T1000 (cell line): ENCODE data around the gene SCN4A.
"Not testable (repeated sequence)": the region's sequence is repeated elsewhere in the genome, so short reads cannot be mapped to it uniquely, and the experiment has no call there.

Experiments used
- DNase-seq: peaks from one replicate; lab custom pipeline; 2025; ENCODE audit warnings: mixed read lengths; lab: John Stamatoyannopoulos, UW

The SCN4A gene

DNA sequence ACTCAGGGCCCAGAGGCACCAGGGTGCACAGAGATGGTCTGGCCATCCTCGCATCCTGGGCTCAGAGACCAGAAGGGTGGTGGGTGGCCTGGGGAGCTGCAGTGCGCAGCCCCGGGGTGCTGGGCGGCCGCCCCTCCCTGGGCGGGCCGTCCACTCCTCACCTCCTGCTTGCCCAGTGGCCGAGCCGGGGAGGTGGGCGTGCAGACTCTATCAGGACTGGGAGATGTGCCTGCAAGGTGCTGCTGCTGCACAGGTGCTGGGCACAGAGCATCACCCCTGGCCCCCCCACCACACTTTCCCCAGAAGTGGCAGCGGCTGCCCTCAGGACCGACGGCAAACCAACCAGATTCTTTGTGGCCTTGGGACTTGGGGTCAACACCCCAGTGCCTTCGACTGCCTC, at the start of gene SCN4A:
Gene SCN4A, minus strand, starts transcription at position 123 of the 400 bp plus-strand sequence. Its CDS starts 77 bp downstream, at position 46.
- DNase-seq, result no peak

- DNase-seq, result no peak
These were observed 47.5 kb upstream of the SCN4A start, which contains the start of gene ICAM2 for GRCh38 chr17:64020056-64020766. ICAM2 (minus strand) TSS chr17:64020633; CDS start chr17:64006691, 13,942 bp downstream.

DNA sequence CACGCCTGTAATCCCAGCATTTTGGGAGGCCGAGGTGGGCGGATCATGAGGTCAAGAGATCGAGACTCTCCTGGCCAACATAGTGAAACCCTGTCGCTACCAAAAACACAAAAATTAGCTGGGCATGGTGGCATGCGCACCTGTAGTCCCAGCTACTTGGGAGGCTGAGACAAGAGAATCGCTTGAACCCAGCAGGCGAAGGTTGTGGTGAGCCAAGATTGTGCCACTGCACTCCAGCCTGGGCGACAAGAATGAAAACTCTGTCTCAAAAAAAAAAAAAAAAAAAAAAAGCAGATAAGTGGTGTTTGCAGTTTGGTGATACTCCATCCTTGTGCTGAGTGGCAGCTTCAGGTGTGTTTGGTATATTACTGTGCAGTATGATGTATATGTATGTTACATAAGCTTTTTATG, 46.8 kb upstream of the SCN4A start:
- not testable (repeated sequence) for DNase-seq

DNA sequence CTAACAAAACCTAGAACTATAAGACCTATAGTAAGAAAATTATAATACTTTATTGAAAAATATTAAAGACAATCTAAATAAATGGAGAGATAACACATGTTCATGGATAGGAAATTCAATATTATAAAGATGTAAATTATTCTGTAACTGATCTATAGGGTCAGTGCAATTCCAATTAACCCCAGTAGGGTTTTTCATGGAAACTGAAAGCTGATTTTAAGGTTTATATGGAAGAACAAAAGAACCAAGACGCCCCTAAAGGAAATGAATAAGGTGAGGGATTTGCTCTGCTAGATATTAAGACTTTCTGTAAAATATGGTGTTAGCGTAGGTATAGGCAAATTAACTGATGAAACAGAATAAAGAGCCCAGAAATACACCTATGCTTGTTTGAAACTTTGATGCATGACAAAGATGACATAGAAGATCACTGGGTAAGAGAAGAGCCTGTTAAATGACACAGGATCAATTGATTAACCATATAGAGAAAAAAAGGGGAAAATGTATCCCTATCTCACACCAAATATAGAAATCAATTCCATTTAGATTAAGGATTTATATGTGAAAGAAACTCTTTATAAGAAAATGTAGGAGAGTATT, 44.8 kb upstream of the SCN4A start:
- no peak for DNase-seq

DNA sequence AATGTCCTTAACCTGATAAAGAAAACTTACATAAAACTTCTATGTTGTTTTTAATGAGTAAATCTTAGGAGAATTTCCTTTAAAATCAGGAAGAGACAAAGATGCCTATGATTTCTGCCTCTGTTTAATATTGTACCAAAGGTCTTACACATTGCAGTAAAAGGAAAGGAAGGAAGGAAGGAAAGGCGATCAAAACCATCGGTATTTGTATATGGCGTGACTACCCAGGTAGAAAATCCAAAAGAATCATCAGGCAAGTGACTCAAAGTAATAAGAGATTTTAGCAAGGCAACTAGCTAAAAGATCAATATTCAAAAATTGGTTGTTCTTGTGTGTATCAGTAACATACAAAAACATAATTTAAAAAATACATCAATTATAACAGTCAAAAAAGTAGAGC, 44.3 kb upstream of the SCN4A start:
- DNase-seq, result no peak

DNA sequence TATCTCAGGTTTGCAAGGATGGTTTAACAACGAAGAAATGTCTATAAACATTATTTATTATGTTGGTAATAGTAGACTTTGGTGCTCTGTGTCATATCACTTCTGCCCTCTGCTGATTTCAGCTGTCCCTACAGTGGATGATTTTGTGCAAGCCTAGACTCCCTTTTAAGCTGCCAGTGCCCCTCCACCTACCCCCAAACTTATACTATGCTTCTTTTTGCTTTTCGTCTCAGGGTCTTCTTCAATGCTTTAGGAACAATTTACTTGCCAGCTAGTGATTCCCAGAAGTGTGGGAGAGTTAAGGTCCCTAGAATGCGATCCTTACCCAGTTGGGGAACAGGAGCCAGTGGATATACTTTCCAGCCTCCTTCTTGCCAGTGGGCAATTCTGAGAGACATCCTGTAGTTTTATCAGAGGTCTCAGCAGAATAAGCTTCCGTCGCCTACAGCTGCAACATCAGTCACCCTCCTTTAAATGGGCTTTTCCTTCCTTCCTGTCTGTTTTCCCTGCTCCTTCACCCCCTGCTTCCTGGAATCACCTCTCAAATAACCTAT, 43.6 kb upstream of the SCN4A start:
- no peak for DNase-seq

GRCh38 chr17:64015447-64015846, 42.7 kb upstream of the SCN4A start:
- no peak for DNase-seq

GRCh38 chr17:64009571-64010402, 37.1 kb upstream of the SCN4A start:
- no peak for DNase-seq

DNA sequence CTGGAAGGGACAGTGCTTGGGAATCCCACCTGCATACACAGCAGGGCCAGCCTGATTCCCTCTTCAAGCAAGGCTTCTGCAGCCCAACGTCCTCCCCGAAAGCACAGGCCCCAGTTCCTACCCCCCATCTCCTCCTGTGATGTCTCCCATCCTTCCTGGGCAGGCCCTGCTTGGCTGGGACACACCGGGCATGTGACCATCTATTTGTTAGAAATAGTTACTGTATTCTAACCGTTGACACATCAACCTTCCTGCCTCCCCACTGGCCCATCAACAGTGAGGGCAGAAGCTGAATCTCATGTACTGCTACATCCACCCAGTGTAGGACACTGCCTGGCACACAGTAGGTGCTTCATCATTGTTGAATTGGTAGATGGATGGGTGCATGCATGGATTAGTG, 36.1 kb upstream of the SCN4A start:
- DNase-seq, result no peak

DNA sequence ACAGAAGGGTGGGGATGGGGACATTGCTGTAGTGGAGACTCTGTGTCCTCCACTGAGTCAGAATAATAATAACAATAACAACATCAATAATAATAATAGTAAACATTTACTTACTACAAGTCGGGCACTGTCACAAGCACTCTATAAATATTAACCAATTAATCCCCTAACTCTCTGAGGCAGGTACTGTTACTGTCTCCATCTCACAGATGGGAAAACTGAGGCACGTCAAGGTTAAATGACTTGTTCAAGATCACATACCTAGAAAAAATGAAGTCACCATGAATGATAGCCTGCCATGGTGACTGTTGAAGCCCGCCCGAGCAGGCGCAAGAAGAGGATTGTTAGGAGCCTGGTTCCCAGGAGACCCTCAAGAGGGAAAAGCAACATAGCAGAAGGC, 35.6 kb upstream of the SCN4A start:
- no peak for DNase-seq

DNA sequence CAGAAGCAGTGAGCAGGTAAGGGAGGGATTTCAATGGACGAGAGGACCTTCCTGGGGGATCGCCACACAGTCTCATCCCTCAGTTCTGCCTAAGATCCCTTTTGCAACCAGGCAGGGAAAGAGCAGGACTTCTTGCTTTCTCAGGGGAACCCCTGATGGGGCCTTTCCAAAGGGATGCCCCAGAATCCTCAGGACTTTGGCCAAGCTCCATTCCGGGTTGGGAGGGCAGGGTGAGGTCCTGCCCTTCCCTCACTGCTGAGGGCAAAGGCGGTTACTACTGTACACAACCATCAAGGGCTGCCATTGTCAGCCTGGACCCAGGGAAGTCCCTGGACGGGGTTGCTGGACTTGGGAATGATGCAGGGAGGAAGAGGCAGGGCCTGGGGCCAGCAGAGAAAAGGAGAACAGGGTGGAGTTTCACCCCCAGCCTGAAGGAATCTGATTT, 35.1 kb upstream of the SCN4A start:
- DNase-seq, result no peak

DNA sequence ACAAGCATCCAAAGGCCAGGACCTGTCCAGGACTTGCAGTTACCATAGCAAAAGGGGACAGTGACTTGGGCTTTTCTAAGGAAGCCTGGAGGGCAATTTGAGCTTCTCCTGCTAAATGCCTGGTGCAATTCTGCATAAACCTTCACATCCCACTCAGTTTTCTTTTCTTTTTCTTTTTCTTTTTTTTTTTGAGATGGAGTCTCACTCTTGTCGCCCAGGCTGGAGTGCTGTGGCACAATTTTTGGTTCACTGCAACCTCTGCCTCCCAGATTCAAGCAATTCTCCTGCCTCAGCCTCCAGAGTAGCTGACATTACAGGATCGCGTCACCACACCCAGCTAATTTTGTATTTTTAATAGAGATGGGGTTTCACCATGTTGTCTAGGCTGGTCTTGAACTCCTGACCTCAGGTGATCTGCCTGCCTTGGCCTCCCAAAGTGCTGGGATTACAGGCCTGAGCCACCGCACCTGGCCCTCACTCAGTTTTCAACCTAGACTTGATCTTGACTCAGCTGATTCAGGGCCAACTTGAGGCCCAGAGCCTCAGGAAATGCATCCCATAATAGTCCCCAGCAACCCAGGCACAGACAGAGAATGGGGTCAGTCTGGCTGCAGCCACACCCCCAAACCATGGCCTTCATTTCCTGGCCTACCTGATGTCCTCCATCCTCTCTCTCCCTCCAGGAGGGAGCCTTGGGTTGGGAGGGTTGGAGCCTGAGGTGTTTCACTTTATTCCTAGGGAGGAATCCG, 34.5 kb upstream of the SCN4A start:
- DNase-seq, result not testable (repeated sequence)

DNA sequence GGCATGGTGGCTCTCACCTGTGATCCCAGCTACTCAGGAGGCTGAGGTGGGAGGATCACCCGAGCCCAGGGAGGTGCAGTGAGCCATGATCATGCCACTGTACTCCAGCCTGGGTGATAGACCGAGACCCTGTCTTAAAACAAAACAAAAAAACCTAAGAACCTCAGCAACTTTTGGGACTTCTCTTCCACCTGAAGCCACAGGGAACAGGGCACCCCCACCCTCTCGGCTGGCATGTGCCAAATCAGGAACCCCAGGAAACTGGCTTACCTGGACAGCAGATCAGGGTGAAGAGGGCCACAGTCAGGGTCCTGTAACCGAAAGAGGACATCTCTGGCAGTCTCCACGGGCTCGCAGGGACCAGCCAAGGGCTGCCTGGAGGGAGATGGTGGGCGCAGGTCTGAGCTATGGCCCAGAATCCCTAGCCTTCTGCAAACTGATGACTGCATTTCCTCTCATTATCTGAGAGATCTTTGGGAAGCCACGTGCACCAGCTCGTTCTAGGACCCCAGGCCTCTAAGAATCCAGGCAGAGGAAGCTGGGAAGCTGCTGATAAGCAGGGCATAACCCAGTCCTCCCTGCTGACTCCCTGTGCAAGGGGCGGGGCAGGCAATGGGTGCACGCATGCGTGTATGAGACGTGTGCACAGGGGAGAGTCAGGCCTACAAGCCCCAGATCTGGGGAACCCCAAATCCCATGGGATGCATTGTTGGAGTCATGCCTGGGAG, 33.8 kb upstream of the SCN4A start:
- no peak for DNase-seq

GRCh38 chr17:64005734-64006167, 33.0 kb upstream of the SCN4A start:
- DNase-seq, result no peak

DNA sequence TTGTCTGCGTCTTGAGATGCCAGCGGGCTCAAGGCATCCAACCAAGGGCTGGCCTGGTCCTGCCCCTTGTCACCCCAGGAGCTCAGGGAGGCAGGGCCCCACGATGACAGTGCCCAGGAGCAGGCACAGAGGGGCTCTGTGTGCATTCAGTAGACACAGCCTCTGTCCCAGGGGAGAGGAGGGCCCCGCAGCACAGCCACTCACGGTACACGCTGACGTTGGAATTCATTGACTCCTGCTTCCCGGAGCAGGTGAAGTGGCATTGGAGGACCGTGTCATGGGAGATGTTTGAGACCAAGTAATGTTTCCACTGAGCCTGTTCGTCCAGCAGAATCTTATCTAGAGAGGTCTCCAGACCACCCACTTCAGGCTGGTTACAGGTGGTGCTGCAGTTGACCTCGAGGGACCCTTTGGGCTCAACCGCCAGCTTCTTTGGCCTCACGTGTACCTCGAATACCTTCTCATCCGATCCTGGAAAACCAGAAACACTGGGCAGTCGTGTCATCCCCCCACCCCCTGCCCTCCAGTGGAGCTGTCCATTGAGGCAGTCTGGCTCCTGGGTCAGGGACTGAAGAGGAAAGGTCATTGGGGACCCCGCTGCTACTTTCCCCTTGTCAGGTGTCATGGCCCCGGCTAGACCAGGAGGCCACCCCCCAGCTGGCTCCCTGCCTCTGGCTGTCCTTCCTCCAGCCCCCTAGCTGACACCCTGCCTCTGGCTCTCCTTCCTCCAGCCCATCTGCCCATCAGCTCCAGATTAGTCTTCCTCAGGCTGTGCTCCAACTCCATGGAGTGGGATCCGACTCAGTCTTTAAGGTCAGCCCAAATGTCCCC, 32.4 kb upstream of the SCN4A start:
- DNase-seq, result no peak

GRCh38 chr17:64004218-64004770, 31.6 kb upstream of the SCN4A start:
- DNase-seq, result no peak

- no peak for DNase-seq
These were observed 30.9 kb upstream of the SCN4A start for GRCh38 chr17:64003526-64004121.

DNA sequence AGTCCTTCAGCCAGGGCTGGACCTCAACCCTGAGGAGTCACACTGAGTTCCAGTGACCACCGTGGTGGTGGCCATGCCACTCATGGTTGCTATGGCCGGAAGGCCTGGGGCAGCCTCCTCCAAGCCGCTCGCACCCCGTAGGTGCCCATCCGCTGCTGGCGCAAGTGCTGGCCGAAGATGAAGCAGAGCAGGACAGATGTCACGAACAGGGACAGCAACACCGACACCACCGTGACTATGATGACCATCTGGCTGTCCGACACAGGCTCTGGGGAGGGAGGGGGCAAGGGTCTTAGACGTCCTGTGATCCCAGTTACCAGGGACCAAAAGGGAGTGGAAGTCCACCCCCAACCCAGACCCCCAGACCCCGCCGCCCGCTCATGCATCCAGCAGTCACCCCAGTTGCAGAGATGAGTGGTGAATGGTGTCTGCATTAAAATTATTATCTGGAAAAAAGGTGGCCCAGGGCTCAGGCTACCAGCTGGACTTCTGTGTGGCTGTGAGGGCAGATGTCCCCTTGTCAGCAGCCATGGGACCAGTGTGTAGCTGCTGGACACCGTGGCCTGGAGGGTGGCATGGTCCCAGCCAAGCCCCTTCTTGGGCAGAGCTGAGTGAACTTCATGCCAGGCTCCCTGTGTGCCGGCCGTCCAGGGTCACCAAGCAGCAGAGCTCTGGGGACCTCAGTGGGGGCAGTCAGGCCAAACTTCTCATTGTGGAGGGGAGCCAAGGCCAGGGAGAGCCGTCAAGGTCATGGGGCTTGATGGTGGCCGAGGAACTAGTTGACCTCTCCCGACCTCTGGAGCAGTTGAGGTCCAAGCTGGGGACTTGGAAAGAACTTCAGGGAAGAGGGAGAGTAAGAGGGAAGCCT, 30.2 kb upstream of the SCN4A start:
- no peak for DNase-seq
